ENCODE data around the gene RAB36.

DNA sequence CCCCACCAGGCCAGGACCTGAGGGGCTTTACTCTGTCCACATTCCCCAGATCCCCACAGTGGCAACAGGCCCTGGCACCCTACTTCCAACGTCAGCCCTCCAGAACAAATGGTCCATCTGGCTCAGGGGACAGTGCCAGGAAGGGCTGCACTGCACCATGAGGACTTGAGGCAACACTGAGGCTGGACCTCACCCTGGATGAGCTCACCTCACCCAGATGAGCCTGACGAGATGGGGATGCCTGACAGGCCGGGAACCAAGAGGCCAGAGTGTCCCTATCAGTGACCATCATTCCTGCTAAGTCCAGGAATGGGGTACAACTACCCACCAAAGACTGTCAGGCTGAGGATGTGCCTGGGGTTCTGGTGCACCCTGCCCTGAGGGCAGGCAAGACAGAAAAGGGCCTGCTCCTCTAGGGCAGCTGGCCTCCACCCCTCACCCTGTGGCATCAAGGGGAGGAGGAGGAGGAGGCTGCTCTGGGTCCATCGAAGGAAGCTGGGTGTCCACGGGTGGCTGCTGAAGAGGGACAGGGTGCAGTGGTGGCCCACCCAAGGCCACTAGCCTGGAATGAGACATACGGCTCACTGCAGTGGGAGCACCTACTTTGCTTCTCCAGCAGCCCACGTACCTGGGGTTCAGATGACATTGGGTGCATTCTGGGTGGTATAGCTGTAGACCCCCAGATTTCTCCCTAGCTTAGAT, 18.1 kb upstream of the RAB36 start:
- TF ChIP-seq, protein P1, sequence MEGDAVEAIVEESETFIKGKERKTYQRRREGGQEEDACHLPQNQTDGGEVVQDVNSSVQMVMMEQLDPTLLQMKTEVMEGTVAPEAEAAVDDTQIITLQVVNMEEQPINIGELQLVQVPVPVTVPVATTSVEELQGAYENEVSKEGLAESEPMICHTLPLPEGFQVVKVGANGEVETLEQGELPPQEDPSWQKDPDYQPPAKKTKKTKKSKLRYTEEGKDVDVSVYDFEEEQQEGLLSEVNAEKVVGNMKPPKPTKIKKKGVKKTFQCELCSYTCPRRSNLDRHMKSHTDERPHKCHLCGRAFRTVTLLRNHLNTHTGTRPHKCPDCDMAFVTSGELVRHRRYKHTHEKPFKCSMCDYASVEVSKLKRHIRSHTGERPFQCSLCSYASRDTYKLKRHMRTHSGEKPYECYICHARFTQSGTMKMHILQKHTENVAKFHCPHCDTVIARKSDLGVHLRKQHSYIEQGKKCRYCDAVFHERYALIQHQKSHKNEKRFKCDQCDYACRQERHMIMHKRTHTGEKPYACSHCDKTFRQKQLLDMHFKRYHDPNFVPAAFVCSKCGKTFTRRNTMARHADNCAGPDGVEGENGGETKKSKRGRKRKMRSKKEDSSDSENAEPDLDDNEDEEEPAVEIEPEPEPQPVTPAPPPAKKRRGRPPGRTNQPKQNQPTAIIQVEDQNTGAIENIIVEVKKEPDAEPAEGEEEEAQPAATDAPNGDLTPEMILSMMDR (IDR thresholded peaks at IDR 0.05) = no peak
- no peak for TF ChIP-seq POLR2A (IDR thresholded peaks at IDR 0.05)

Data from adrenal gland (tissue), 5 donors.